GM19467 (cell line): ENCODE data around the gene PLD6.
"Not testable (repeated sequence)": the region's sequence is repeated elsewhere in the genome, so short reads cannot be mapped to it uniquely, and the experiment has no call there.

Experiments used
- ATAC-seq: cut with Tn5 transposase; IDR thresholded peaks from one replicate; pipeline ENCODE4 v1.9.1; 2021; ENCODE audit warnings: mild to moderate bottlenecking, moderate library complexity; ENCODE audit not compliant: unreplicated experiment

The PLD6 gene

DNA sequence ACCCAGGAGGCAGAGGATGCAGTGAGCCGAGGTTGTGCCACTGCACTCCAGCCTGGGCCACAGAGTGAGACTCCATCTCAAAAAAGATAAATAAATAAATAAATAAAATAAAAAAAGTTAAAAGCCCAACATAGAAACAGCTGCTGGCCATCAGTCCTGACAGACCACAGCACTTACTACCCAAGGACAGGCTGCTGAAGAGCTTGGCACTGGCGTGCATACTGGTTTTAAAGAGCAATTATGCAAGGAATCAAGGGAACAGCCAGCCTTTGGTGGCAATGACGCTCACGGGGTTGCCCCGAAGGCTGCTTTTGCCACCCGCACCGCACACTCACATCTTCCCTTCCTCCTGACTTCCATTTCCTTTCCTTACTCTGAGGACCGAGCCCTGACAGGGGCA is 4.2 kb downstream of the PLD6 start:
- no peak for ATAC-seq

DNA sequence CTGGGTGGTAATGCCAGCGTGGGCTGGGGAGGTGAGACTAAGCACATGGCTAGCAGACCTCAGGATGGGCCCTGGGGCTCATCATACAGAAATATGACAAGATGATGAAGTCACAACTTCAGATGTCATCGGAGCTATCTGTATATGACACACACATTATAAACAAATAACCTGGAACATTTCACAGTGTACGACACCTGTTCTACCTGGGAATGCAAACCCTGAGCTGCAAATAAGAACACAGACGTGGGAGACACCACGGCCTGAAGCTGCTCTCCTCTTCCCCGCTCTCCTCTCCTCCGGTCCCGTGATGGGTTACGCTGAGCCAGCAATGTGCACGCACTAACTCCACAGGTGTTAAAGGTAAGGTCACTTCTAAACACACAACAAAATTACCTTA is 4.9 kb downstream of the PLD6 start:
- ATAC-seq = no peak

DNA sequence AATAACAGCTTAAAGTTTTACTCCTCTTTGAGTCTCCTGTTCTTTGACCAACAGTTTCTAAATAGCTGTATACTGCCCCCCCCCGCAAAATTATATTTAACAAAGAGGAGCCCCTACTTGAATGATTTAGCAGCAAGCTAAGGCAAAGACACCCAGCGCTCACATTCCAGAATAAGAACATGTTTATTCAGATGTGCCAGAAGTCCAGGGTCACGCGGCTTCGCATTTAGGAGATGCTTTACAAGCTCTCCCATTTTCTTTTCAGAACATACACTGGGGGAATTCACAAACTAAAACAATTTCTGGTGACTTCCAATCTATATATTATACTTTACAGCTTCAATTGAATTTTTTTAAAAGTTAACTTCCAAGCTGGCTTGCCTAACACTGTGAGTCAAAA is 5.3 kb downstream of the PLD6 start:
- ATAC-seq = no peak

DNA sequence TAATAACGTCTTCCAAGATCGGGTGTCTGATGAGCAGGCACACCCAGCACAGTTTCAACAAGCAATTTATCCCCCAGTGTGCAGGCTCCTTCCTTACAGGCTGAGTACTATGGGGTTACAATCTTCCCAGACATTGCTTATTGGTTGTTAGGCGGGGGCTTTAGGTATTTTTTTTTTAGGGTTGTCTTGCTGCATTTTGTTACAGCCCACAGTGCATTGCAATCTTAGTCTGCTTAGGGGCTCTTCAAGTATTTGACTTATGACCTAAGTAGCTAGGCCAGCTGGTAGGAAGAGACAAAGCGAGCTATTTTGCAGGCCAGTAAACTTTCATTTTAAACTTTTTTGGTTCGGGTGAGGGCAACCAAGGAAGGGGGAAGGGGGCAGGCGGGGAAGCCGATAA is 5.8 kb downstream of the PLD6 start:
- no peak for ATAC-seq

DNA sequence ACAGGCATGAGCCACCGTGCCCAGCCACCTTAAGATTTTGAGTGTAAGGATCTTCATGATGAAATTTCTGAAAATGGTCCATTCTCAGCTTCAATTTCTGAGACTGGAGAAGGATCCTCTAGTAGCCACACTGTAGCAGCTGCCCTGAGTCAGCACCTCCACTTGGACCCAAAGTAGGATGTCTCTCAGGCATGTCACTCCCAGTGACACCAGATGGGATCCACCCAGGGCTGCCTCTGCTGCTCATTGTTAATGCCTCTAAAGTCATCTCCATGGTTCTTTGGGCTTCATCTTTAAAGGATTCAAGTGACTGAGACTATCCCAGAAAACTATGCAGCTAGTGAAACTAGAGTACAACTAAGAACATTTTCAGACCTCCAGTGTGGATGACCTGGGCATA is 7.9 kb downstream of the PLD6 start:
- ATAC-seq = no peak

DNA sequence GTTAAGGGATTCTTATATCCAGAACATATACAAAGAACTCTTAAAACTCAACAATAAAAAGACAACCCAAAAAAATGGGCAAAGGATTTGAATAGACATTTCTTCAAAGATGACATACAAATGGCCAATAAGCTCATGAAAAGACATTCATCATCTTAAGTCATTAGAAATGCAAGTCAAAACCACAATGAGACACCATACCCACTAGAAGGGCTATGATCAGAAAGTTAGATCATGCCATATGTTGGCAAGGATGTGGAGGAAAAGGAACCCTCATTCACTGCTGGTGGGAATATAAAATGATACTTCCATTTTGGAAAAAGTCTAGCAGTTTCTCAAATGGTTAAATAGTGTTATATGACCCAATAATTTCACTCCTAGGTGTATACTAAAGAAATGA is 9.4 kb downstream of the PLD6 start:
- ATAC-seq = no peak

DNA sequence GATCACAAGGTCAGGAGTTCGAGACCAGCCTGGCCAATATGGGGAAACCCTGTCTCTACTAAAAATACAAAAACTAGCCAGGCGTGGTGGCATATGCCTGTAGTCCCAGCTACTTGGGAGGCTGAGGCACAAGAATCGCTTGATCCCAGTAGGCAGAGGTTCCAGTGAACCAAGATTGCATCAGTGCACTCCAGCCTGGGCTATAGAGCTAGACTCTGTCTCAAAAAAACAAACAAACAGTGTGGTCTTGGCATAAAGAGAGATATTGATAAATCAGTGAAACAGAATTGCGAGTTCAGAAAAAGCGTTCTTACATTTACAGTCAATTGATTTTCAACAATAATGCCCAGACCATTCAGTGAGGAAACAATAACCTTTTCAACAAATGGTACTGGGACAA is 10.7 kb downstream of the PLD6 start:
- not testable (repeated sequence) for ATAC-seq

DNA sequence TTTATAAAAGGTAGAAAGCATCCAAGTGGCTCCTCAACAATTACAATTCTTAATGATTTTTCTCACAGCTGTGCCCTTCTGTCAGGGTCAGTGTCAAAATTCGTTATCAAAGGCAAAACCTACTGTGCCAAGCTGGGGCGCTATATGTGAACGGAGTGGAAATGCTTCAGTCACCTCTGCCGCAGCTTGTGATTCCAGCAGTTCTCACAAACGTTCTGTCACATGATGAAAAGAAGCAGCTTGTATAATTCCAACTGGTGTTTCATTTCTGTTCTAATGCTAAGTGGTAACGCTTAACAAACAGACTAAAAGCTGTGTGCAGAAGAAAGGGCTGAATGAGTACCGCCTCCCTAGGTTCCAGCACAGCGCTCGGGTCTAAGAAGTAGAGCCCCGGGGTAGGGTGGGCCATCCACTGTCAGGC is 14.2 kb downstream of the PLD6 start:
- no peak for ATAC-seq

DNA sequence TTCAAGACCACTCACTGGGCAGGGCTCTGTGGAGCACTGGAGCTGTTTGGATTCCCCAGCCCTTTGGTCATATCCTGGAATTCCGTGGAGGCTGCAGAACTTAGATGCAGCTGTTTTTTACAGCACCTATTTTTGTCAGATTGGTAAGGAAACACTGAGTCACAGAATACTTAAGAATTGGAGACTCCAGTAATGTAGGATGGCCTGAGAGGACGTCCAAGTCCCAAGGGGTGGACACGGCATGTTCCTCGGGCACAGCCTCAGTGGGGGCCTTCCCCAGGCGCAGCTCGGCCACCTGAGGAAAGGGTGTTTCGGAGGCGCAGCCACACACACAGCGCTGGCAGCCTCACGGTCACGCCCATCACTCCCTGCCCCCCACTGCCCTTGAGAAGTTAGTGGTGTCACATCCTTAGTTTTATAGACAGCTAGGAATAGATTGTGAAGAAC is 14.8 kb downstream of the PLD6 start:
- ATAC-seq = no peak

DNA sequence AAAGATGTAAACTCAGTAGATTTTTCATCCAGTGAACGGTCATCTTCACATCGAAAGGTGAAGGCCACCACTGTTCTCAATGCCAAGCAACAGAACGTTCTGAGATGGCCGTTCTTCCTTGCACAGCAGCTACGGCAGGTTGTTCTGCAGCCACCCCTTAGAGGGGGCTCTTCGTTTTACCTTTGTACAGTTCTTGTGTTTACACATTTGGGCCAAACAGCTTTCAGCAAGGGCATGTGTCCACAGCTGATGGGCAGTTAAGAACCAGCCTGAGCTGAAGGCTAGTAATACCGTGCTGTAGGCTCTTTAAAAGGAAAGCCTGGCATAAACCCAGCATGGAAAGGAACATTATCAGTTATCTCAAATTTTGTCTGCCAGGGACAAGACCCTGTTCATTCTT is 15.9 kb downstream of the PLD6 start:
- ATAC-seq = no peak

DNA sequence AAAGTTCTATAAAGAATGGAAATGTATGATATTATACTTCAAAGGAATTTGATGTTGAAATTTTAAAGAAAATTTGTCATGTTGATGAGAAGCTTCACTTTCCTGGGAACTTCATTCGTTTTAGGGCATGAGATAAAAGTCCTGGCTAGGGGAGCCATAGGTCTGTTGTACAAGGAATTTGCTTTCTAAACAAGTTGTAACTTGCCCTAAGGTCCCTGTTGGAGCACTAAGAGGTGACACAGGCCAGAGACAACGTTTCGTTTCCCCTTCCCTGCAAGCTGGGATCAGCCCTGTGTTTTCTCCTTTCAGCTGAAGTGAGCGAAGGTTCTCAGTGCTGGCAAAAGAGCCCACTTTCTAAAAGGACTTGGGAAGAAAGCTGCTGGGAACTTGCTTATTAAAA is 16.6 kb downstream of the PLD6 start:
- no peak for ATAC-seq

DNA sequence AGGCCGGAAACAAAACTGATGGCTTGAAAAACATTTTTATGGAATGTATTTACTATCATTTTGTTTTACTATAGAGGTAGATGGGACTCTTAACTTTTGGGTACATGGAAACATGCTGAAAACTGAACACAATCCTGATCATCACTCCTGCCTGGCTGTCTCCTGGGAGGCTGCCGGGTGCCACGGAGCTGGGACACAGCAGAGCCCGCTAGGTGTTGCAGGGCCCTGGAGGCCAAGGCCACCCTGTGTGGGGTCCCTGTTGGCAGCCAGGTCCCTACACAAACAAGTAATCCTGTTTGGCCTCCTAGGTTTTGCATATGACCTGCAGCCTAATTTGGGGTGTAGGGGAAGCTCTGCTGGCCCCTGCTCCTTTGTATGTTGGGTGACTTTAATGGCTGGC is 17.5 kb downstream of the PLD6 start:
- no peak for ATAC-seq

DNA sequence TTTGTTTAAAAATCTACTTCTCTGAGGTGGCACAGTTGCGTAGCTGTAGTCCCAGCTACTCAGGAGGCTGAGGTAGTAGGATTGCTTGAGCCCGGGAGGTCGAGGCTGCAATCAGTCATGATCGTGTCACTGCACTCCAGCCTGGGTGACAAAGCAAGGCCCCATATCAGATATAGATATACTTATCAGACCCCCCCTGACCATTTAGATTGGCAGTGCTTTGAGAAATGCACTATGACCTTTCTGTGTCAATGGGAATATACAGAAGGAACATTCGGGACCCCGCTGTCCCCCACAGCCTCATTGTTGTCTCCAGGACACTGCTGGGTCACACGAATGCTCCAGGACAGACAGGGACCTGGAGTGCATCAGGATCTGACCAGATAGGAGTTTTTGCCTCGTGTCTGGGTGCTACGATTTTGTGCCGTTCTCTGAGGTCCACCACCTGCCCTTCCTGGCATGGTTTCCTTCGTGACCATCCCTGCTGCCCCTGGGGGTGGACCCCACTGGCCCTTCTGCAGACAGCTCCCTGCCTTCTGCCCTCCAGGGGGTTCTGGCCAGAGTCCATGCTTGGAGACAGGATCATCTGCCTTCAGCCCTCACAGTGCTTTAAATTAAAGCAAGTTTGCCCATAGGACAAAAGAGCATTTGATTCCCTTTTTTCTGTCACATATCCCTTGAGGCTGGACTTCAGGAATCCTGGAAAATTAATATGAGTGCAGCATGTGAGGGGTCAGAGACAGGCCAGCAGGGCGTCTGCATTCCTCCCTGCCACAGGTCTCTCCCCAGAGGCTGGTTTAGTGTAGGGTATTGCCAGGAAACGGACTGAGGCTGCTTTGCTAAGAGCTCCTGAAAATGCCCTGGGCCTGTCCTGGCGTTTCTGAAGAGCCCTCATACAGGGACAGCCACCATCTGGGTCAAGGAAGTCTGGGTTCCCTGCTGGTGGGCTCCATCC is 19.3 kb downstream of the PLD6 start:
- ATAC-seq = no peak

DNA sequence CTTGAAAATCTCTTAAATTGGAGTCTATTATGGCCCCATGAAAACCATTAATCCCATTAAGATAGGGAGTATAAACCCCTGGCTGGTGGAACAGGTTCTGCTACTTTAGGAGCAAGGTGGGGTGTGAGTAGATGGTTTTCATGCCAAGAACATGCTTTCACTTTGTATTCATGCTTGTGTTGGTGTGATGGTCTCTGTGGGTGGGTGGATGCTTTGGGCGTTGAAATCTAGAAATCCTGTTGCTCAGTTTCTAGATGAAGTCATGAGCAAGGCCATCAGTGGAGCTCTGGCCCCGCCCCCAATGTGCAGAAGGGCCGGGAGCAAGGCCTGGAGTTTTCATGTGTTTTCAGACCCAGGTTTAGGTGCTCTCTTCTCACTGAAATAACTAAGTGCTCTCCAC is 20.1 kb downstream of the PLD6 start:
- ATAC-seq = no peak

DNA sequence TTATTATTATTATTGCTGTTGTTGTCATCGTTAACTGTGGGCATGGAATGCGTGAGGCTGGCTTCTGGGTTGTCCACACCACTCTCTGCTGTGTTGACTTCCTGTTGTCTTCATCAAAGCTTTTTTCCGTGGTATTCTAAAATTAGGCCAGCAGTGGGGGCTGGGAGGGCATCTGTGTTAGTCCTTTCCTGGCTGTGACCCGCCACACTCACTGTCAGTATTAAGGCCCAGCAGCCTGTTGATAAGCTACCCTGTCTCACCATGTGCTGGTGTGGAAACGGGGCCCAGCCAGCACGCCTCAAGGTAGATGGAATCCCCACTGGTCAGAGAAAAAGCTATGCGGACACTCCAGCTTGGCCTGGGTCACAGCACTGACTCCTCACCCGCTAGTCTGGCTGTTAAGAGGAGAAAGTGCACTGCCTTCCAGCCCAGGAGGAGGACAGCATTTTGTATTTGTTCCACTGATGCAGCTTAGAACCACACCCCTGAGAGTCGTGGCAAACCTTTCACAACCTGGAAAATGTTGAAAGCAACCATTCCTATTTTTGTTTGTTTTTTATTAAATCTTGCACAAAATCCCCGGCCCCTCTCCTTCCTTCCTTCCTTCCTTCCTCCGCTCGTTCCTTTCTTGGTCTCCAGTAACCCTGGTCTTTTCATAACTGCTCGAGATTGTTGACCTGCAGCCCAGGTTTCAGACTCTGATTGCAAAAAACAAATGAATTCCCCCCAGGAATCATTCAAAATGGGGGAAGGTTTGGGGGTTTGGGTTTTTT is 21.0 kb downstream of the PLD6 start:
- ATAC-seq = not testable (repeated sequence)

DNA sequence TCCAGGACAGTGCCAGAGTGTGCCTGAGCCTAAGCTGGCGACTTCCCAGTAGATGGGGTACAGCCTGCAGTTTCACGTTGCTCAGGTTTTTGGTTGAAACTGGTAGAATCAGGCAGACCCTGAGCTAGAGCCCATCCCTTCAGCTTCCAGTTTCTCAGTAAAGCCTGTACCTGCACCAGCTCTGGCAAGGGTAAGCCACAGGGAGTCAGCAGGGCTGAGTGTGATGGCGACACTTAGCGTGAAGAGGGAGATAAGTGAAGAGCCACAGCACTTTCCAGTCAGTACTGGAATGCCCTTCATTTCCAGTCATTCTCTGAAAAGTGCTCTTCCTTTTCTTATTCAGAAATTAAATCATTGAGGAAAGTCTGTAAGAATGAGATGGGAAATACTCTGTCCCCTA is 22.4 kb downstream of the PLD6 start:
- no peak for ATAC-seq

DNA sequence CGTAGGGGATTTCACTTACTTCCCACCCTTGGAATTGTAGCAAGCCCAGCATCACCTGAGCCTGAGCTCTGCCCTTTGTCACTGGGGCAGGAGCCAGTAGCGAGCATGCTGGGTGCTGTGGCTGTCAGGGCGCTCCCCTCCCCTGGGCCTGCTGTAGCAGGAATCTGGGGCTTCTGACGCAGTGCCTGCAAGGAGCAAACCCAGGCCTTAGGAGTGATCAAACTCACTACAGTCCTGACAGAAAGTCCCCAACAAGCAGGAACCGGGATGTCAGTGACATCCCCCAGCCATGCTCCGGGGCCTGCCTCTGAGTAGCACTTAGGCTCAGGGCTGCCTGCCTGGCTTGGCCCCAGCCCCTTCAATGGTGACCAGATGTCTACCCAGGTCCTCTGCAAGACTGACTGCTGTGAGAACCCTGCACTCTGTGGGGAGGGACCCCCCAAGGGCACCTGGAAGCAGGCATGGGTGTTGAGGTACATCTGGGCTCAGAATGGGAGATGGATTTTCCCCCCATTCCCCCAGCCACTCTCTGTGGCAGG is 23.5 kb downstream of the PLD6 start:
- no peak for ATAC-seq

DNA sequence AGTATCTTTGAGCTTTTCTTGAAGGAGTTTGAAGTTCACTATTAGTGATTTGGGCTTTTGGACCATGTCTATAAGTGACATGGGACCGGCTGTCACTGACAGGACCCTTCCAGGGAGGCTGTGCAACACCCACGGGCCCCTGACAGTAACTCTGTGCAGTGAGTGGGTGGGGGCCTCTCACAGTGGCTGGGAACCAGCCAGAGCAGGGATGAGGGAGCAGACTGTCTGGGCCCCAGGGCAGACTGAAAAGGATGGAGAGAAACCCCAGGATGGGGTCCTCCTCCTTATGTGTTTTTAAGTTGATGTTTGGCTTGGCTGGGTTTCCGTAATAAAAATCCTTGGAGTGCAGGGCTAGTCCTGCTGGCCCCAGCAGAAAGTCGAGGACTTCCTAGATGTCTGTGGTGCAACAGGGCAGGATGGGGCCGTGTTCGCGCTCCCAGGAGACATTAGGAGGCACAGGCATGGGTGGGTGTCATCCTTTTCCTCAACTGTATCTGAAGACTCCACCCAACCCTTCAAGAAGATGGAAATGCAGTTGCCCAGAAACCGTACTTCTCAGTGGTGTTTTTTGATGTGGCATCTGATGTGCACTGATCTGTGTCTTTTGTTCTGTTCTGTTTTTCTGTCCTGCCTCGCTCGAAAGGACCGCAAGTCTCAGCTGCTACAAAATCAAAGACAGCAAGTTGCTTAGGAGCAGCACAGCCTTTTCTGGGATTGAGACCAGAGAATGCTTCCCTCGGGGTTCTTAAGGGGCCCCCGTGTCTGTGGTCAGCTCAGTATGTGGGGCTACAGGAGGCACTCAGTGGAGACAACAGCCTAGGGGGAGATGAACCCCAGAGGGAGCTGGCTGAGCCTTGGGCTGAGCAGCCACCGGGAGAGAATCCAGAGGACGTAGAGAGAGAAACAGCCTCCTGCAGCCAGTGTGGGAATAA is 24.2 kb downstream of the PLD6 start:
- no peak for ATAC-seq

DNA sequence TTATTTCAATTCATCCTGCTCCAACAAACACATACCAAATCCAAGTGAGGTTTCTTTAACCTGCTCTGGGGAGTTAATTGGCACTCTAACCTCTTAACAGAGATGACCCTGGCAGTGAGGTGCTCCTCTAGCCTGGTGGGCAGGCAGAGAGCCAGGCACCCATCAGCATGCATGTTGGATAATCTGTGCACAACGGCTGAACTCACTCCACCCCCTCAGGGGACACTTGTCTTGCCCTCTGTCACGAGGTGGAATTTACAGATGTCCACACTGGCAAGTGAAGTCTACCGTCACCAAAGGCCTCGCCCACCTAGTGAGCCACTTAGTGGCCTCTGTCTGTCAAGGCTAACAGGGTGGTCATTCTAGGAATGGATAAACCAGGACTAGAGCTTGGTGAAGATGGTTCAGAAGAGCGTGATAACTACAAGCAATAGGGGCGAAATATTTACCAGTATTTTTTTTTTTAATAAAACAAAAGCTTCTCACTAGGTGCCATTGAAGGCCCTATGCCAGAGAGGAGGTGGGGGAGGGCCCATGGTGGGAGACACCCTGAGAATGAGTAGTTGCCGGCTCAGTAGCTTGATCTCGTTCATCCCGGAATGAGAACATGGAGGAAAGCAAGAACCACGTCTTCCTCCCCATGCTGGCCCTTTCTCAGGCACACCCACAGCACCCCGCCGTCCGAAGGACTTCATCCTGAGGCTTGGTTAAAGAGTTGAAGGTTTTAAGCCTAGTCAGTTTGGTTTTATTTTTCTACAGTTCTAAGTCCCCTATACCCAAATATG is 25.2 kb downstream of the PLD6 start:
- no peak for ATAC-seq

DNA sequence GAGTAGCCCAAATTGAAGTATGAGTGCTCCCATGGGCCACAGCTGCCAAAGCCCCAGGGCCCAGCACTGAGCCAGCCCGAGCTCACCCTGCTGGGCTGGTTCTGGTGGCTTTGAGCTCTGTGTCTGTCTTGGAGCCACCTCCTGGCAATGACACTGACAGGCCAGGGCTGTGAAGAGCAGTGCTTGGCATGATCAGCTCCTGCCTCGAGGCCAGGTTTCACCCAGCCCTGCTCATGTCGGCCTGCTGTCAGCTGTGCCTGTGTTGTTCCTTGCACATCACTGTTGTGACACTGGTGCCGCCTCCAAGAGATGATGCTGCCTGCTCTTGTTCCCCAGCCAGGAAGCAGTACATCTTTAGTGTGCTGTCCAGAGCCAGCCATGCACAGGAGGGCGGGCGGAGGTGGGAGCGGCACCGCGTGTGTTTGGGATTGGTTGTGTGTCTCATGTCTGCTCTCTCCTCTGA is 26.0 kb downstream of the PLD6 start:
- ATAC-seq = no peak
